Measurements from ENCODE around the gene PRR22. TPM values are rescaled to one million over a fixed set of nuclear protein-coding genes. Genes with fewer than 3 reads are reported as not detected.

The PRR22 gene
- total RNA-seq, 1 experiment from 2014 or later = 8.1 TPM

DNA sequence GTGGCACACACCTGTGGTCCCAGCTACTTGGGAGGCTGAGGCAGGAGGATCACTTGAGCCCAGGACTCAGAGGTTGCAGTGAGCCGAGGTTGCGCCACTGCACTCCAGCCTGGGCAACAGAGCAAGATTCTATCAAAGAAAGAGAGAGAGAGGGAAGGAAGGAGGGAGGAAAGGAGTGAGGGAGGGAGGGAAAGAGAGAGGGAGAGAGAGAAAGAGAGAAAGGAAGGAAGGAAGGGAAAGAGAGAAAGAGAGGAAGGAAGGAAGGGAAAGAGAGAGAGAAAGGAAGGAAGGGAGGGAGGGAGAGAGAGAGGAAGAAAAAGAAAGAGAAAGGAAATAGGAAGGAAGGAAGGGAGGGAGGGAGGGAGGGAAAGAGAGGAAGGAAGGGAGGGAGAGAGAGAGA is 32.7 kb upstream of the PRR22 start:
- no peak overlapping the region for H4K91ac ChIP-seq (ENCODE audit: insufficient read length, low read depth, low read length)
- H3K4me3 Mint-ChIP-seq = no peak overlapping the region
- no peak overlapping the region for H2BK5ac ChIP-seq (ENCODE audit: insufficient read length, low read length)
- H3K4me1 Mint-ChIP-seq = no peaks in the 10 kb centered on the region
- no peaks in the 10 kb centered on the region for H4K20me1 ChIP-seq (ENCODE audit: control insufficient read depth, insufficient read depth, insufficient read length)
- no peak overlapping the region for H3K4ac ChIP-seq (ENCODE audit: low read depth, low read length)
- no peak overlapping the region for H2BK20ac ChIP-seq (ENCODE audit: low read depth, low read length, poor library complexity, severe bottlenecking)
- no peak overlapping the region for H2BK12ac ChIP-seq (ENCODE audit: insufficient read length, low read depth, low read length)
- H3K27ac ChIP-seq (ENCODE audit: insufficient read length, low read depth, low read length) = no peak overlapping the region
- no peak overlapping the region for H4K5ac ChIP-seq (ENCODE audit: insufficient read length, low read depth, low read length)
- no peak overlapping the region for H3K56ac ChIP-seq (ENCODE audit: insufficient read length, low read depth, low read length)
- no CpG with 5 or more reads among the region's 2 CpGs for WGBS (ENCODE audit: extremely low coverage, insufficient read length, low lambda C conversion rate)
- no peaks in the 10 kb centered on the region for H3K4me1 ChIP-seq (ENCODE audit: insufficient read depth, low read length)
- no peaks in the 10 kb centered on the region for H3K27me3 ChIP-seq (ENCODE audit: insufficient read depth, low read length)
- H3K18ac ChIP-seq (ENCODE audit: insufficient read length, low read depth, low read length) = no peak overlapping the region
- H3K23ac ChIP-seq (ENCODE audit: insufficient read length, low read depth, low read length) = no peak overlapping the region
- H3K36me3 Mint-ChIP-seq (ENCODE audit: insufficient read depth in 1 of 3, low read depth in 3 of 3) = no peaks in the 10 kb centered on the region
- no peak overlapping the region for H2BK15ac ChIP-seq (ENCODE audit: low read depth, low read length)
- peaks cover 34% of the 10 kb centered on the region for H3K27me3 Mint-ChIP-seq (ENCODE audit: low read depth)
- no peak for DNase-seq
- no peak overlapping the region for H2AK5ac ChIP-seq (ENCODE audit: insufficient read length, low read length)
- H3K23me2 ChIP-seq (ENCODE audit: insufficient read length, low read depth, low read length, poor library complexity, severe bottlenecking) = no peaks in the 10 kb centered on the region
- peak overlapping the region in 1 of 3 experiments; percentile 15; a peak in 1 of 7 replicates for H3K27ac Mint-ChIP-seq
- no peak overlapping the region for H3T11ph ChIP-seq (ENCODE audit: low read length)
- no peaks in the 10 kb centered on the region for H3K79me2 ChIP-seq (ENCODE audit: insufficient read depth, low read length)
- no peaks in the 10 kb centered on the region for H3K79me1 ChIP-seq (ENCODE audit: insufficient read depth, low read depth, low read length, poor library complexity, severe bottlenecking)
- TF ChIP-seq, protein P1, sequence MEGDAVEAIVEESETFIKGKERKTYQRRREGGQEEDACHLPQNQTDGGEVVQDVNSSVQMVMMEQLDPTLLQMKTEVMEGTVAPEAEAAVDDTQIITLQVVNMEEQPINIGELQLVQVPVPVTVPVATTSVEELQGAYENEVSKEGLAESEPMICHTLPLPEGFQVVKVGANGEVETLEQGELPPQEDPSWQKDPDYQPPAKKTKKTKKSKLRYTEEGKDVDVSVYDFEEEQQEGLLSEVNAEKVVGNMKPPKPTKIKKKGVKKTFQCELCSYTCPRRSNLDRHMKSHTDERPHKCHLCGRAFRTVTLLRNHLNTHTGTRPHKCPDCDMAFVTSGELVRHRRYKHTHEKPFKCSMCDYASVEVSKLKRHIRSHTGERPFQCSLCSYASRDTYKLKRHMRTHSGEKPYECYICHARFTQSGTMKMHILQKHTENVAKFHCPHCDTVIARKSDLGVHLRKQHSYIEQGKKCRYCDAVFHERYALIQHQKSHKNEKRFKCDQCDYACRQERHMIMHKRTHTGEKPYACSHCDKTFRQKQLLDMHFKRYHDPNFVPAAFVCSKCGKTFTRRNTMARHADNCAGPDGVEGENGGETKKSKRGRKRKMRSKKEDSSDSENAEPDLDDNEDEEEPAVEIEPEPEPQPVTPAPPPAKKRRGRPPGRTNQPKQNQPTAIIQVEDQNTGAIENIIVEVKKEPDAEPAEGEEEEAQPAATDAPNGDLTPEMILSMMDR (conservative IDR thresholded peaks at IDR 0.05) = no peak
- no peak overlapping the region for H4K8ac ChIP-seq (replicated peaks; ENCODE audit: insufficient read length, low read depth, low read length)
- no peak overlapping the region for H2AFZ ChIP-seq (ENCODE audit: low read length)
- H3K9me3 ChIP-seq (ENCODE audit: control insufficient read depth, low read depth, low read length) = no peaks in the 10 kb centered on the region
- no peak overlapping the region for H3K4me2 ChIP-seq (ENCODE audit: insufficient read depth, insufficient read length, low read length)
- no peaks in the 10 kb centered on the region for H3K9me3 Mint-ChIP-seq
- no peak overlapping the region for H3K9ac ChIP-seq (ENCODE audit: extremely low read depth, insufficient read length, low read length)
- no peak overlapping the region for H3K14ac ChIP-seq (ENCODE audit: insufficient read depth, low read length)
- no peak overlapping the region for H2BK120ac ChIP-seq (ENCODE audit: low read depth, low read length, poor library complexity, severe bottlenecking)

Data from H9 (cell line).